HG02678 (cell line): ENCODE data around the gene GPM6B.

Experiments used
- ATAC-seq: cut with Tn5 transposase; IDR thresholded peaks from one replicate; pipeline ENCODE4 v1.9.1; 2021; ENCODE audit warnings: mild to moderate bottlenecking, moderate library complexity; ENCODE audit not compliant: unreplicated experiment

Gene GPM6B

DNA sequence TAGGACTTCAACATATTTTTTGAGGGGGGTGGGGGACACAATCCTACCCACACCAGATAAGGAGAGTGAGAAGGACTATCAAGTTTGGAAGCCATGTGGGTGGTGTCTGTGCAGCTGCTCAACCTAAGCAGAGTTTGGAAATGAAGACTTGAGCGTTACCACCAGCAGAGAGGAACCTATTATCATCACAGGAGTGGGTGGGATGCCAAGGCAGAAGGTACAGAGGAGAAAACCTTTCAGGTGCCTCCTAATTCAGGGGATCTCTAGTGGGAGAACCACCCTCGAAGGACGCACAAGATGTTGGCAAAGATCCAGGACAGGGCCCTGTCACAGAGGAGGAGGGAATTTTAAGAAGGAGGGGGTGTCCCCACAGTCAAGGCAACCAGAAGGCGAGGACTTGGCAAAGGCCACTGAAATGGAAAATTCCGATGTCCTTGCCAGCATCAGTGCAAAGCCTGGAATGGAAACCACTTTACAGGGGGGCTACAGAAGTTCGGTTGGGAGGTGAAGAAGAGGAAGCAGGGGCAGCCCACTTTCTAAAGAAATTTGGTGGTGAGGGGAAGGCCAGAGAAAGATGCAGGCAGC is 8.4 kb upstream of the GPM6B start:
- no peak for ATAC-seq

DNA sequence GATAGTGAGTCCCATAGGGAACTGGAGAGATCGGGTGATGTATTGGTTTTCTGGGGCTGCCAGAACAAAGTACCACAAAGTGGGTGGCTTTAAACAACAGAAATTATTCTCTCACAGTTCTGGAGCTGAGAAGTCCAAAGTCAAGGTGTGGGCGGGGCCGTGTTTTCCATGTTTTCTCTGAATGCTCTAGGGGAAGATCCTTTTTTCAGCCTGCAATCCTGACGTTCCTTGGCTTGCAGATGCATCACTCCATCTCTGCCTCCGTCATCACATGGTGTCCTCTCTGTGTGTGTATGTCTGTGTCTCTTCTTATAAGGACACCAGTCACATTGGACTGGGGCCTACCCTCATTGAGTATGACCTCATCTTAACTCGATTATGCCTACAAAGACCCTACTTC is 7.9 kb upstream of the GPM6B start:
- no peak for ATAC-seq

DNA sequence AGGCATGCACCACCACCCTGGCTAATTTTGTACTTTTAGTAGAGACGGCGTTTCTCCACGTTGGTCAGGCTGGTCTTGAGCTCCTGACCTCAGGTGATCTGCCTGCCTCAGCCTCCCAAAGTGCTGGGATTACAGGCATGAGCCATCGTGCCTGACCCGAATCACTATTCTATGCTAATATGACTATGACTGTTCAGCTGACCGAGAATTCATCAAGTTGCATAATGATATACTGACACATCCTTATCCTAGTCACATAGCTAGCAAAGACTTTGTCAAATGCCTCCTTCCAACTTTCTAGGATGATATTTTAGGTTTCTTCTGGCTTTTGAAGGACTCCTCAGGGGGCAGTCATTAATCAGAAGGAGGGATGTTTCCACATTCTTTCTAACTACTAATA is 4.8 kb upstream of the GPM6B start:
- no peak for ATAC-seq

DNA sequence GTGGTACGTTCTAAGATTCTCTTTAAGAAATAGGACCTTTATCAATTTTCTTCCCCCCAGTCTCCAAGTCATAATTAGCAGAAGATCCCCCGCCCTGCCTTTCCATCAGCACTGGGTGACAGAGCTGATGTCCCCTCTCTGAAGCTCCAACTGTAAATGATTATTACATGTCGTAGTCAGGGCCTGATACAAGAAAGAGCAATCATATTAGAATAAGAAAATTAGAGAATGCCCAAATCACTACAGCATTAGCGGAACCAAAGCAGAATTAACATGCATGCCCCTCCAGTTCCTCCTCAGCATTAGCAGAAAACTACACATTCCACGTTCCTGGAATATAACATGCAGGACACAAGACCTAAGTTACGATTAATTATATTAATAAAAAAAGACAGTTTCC is 717 bp downstream of the GPM6B start:
- no peak for ATAC-seq

DNA sequence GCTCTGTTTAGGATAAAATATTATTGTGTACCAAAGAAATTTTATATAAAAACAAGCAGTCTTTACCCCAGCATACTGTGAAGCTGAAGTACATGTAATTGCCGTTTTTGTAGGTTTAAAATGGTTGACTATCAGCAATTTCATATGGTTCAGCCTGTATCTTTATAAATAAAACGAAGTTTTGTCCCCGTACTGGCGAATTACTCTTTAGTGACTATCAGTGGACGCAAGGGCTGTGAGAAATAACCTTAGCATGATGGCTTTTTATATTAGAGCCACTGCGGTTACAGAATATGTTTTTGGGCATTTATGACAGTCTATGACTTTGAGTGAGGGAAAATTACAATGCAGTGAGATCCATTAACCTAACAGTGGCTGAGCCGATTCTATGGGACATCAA is 1.2 kb downstream of the GPM6B start:
- ATAC-seq, result no peak

DNA sequence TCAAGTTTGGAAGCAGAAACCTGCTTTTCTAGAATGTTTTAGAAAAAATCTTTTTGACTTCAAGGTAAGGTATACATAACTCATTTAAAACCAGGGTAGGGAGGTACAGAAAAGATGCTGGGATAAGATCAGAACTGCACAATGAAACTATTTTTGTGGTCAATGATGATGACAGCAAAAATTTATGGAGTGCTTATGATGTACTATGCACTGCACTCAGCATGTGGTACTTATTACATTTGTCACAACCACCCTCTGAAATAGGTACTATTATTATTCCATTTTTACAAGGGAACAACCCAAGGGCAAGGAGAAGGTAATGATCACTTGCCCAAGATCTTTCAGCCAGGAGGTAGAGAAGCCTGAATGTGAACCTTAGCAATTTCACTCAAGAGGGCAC is 8.0 kb downstream of the GPM6B start:
- no peak for ATAC-seq

DNA sequence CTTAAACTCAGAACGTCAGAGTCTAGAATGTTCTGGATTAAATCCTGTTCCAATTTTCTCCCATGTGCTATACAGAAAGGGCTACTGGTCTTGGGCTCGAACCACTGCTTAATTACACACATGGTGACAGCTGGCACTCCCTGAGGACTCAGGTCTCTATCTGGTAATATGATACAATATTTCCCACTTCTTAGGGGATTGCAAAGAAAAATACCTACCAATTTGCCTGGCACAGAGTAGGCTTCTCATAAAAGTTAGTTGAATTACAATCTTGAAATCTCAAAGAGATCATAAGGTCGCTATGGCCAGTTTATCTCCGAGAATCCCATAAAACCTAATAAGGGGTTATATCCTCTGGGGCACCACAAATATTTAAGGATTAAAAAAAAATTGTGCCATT is 8.6 kb downstream of the GPM6B start:
- no peak for ATAC-seq

DNA sequence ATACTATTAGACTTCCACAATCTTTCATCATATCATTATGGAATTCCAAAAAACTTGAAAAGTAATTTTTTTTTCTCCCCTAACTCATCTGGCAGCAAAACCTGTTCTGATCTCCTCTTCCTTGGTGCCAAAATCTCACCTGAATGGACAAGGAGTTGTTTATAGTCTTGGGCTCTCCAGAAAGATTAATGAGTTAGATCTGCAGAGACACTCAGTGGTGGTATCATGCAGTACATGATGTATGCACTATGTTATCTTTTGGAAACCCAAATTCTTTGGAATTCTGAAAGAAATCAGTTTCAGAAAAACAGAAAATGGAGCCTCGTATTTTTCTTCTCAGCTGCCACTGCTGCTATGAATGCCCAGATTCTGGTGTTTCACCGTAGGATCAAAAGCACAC is 11.7 kb downstream of the GPM6B start:
- ATAC-seq, result no peak

DNA sequence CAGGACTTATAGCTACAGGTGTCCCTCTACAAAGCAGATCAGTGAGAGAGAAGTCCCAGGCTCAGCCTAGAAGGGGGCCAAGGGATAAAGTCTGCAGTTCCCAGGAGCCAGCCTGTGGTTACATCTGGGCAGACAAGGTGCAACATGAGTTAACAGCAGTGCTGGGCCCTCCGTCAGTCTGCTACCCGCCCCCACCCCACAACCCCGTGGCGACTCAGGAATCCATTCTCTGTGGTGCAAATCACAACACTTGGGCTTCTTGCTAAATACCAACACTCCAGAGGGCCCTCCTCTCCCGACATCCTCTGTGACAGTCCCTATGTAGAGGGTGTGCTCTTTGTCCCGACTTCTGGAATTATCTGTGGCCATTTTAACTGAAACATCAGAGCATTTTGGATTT is 13.8 kb downstream of the GPM6B start:
- no peak for ATAC-seq

DNA sequence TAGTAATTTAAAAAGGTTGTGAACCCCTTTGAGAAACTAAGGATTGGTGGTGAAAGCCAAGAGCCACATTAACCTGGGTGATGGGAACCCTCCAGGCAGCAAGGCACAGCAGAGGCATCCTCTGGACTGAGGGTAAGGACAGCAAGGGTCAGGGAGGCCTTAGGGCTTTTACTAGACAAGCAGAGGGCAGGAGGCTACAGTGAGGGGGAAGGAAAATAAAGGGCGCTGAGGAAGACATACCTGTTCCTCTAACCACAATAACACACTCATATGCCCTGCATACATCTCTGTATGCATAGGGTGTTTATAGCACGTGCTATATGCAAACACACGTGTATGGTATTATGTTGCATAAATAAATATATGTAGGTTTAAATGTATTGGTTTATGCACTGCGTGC is 18.7 kb downstream of the GPM6B start:
- ATAC-seq, result no peak

DNA sequence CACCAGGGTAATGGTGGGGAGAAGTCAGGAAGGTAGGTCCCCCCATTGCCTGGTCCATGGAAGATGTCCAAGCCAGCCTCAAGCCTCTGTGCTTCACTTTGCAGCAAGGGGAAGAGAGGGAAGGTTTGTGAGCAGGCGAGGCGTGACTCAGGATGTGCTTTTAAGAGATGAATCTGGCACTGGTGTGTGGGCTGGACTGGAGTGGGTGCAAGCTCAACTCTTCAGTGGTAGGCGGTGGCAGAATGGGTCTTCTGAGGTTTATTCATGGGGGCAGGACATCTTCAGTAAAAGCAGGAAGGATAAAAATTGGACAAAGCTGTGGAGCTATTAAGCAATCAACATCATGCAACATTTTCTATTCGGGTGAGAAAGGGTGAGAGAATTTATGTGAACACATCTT is 19.4 kb downstream of the GPM6B start:
- no peak for ATAC-seq

DNA sequence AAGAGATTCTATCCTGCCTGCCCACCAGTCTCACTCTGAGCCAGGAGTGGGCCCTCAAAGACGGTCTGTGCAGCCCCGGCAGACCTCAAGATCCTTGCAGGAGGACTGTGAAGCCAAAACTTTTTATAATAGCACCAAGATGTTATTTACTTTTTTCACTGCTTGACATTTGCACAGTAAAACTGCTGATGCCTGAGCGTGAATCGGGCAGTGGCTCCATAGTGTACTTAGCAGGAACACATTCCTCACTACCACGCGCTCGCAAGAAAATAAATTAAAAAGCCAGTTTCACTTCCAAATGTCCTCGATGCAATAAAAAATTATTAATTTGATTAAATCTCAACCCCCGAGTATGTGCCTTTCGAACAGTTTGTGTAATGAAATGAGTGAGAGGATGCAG is 22.5 kb downstream of the GPM6B start:
- ATAC-seq, result no peak

DNA sequence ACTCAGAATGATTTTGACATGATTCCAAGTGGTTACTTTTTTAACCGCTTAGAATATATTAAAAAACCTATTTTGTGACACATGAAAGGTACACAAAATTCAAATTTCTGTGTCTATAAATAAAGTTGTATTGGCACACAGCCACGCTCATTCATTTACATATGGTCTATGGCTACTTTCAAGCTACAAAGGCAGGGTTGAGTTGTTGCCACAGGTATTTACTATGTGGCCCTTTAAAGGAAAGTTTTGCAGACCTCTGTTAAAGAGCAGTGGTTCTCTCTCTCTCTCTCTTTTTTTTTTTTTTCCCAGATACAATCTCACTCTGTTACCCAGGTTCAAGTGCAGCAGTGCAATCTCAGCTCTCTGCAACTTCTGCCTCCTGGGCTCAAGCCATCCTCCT is 23.0 kb downstream of the GPM6B start:
- no peak for ATAC-seq

DNA sequence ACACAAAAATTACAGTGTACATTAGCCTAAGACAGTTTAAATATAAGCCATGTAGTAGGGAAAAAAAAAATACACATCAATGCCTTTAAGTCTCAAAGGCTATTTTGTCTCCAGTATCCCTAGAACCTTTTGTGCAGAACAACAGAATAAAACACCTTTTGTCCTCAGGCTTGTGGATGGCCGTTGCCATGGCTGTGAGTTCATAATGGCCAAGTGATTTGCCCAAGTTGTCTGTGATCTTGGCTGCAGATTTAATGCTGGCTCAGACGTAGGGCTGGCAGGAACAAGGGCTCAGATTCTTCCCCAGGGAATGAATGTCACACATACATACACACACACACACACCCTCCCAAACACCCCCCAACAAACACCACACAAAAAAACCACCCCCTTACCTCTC is 25.3 kb downstream of the GPM6B start:
- ATAC-seq, result no peak

DNA sequence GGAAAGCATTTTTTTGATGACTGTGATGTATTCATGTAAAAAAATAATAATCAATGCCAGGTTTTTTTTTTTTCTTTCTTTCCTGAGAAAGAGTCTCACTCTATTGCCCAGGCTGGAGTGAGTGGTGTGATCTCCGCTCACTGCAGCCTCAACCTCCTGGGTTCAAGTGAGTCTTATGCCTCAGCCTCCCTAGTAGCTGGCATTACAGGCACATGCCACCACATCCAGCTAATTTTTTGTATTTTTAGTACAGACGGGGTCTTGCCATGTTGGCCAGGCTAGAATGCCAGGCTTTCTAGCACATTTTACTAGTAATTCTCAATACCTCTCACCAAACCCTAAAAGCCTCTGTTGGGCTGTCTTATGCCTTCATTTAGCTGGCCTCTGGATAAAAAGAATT is 25.7 kb downstream of the GPM6B start:
- no peak for ATAC-seq

DNA sequence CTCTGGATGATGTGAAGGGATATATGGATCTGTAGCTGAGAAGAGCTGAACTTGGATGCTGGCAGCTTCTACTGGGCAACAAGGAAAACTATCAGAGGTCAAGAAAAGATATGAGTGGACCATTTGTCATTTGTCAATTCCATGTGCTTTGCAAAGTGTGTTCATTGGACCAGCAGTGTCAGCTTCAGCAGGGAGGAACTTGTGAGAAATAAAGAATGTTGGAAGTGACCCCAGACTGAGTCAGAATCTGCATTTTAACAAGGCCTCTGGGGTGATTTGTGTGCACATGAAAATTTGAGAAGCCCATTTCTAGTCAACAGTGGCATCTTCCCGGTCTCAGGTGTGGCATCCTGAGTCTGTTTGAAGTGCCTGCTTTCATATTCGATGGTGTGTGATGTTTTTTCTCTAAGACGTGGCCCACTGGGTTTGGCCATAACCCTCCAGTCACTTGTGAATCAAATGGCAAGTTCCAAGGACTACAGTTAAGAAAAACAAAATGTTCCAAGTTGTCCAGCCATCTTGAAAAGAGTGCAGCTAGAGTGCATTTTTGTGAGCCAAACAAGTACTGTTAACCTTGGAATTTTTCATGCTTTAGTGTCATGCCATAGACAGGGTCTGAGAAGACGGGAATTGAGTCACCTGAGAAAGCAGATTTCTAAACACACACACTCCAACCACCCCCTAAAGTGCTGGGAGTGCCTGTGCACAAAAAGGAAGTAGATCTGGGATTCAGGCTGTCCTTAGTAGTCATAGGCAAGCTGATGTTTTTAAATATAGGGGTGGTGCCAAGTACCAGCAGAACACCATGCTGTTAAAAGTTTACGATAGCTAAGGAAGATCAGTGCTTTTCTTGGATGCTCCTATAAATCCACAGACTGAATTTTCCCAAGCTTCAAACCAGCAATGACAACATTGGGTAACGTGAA is 26.4 kb downstream of the GPM6B start:
- ATAC-seq, result no peak

DNA sequence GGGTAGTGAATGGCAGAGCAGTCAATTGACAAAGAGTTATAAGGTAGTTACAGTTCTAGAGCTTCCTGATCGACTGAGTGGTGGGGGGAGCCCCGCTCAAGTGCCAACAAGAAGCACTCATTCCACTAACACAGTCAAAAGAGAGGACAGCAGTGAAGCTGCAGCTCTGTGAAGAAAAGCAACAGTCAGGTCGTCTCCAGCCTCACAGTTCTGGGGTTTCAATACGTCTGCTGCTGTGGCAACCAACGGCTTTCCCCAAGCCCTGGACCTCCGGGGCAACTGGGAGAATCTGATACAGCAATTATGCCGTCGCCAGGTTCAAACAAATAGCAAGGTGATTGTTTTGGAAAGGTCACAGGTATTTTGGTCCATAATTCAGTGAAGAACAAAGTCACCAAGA is 30.8 kb downstream of the GPM6B start:
- ATAC-seq, result no peak

DNA sequence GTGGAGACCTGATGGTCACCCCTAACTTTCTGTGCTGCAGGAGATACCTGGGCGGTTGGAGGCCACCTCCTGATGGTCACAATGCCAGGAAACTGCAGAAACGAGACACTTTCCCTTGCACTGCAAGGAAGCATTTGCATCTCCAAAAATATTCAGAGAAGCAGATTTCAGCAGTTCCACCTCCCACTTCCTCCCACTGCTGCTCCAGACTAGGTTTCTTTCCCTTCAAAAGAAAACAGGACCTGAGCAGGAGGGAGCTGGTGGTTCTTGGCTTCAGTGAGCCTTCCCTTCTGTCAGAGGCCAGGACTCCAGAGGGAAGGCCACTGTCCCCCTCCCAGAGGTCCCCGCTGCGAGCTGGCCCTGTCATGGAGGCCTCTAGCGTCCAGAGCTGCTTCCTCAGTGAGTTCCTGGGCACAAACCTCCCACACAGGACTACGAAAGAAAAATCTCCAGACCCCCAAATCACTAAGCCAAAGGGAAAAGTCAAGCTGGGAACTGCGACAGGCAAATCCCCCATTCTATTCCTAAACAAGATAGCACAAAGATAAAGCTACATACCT is 35.9 kb downstream of the GPM6B start:
- ATAC-seq, result no peak

DNA sequence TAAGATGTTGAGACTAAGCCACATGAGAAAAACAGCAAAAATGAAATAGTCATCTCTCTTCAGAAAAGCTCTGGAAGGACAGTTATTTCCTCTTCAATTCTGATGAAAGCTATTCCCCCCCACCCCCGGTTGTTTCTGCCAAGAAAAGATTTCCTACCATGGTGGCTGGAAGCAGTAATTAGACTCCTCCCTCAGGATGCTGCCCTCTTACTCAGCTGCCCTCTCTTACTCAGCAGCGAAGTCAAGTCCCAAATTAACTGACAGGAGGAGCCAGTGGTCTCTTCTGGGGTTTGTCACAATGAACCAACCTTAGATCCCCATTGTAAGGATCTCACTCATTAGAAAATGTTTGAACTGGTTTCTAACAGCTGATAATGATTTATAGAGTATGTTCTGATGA is 38.0 kb downstream of the GPM6B start:
- no peak for ATAC-seq

DNA sequence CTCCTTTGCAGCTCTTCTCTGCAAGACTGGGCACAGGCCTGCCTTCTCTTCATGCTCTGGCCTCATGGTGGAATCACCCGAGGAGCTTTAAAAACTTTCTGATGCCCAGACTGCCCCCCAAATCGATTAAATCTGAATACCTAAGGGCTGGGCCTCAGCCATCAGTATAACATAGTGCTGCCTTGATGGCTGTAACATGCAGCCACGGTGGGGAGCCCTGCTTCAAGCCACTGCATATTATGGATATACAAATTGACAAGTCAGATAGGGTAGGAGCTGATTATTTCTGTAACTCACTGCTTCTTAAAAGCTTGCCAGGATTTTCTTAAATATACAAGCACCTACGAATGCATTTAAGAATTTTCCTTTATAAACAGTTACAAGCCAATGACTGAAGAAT is 40.5 kb downstream of the GPM6B start:
- no peak for ATAC-seq

DNA sequence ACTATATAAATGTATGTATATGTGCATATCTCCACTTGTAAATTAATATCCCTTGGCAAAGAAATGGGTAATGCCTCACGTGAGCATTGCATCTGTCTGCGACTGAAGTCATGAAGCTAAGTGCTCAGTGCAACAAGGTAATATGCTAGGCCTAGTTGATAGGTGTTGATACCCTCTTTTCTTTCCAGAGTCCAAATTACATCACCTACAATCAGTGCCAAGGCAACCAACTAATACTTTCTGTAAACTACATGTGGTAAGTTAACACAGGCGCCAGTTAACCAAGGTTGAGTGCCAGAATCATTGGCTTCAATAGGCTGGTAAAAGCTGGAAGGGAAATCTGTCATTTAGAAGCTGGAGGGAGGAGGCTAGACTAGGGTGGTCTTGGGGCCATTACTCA is 41.1 kb downstream of the GPM6B start:
- ATAC-seq, result no peak

DNA sequence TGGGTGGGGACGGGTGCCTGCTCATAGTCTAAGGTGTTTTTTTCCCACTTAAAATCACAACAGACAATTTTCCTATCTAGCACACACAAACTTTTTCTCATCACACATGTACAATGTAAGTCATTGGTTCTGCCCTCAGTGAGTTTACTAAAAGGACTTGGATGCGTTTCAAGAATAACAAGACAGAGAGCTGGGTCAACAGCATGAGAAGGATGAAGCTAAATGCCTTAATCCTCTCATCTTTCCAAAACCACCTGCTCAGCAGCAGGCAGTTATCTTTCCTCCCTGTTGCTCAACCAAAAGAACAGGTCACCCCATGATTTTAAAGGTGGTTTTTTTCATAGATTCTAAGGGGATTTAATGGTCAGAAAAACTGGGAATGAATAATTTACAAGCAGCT is 42.2 kb downstream of the GPM6B start:
- ATAC-seq, result no peak
